22Rv1 (cell line): ENCODE measurements around the gene DKKL1.

Experiments
- ZFX ChIP-seq: fragments of 450-650 bp; IDR thresholded peaks from 2 replicates; pipeline ENCODE4 v1.6.1; 2017; ENCODE audit warnings: antibody characterized with exemption, borderline replicate concordance
- TF ChIP-seq, protein P1 (sequence below): fragments of 450-650 bp; IDR thresholded peaks from 2 replicates; pipeline ENCODE4 v1.5.1; 2017; ENCODE audit warnings: mild to moderate bottlenecking

DNA sequence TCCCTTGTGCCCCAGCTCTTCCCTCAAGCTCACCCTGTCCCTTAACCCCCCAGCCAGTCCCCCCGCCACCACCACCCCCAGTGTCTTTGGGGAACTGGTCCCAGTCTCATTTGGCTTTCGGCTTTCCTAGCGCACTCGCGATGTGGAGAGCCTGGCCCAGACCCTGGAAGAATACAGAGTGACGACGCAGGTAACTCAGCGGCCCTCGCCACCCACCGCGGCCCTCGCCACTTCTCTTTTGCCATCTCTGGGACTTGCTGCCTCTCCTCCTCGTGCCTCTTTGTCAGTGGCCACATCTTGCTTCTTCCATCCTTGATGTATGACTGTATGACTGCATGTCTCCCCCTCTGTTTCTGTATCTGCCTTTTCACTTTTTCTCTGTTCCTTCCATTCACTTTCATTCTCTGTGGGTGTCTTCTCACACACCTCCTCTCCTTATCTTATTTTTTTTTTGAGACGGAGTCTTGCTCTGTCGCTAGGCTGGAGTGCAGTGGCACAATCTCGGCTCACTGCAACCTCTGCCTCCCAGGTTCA is 43.9 kb downstream of the DKKL1 start:
- TF ChIP-seq, protein P1, sequence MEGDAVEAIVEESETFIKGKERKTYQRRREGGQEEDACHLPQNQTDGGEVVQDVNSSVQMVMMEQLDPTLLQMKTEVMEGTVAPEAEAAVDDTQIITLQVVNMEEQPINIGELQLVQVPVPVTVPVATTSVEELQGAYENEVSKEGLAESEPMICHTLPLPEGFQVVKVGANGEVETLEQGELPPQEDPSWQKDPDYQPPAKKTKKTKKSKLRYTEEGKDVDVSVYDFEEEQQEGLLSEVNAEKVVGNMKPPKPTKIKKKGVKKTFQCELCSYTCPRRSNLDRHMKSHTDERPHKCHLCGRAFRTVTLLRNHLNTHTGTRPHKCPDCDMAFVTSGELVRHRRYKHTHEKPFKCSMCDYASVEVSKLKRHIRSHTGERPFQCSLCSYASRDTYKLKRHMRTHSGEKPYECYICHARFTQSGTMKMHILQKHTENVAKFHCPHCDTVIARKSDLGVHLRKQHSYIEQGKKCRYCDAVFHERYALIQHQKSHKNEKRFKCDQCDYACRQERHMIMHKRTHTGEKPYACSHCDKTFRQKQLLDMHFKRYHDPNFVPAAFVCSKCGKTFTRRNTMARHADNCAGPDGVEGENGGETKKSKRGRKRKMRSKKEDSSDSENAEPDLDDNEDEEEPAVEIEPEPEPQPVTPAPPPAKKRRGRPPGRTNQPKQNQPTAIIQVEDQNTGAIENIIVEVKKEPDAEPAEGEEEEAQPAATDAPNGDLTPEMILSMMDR = no peak
- no peak for TF ChIP-seq ZFX
